ES-I3 (cell line): ENCODE measurements around the gene PAX7.

ENCODE experiments used
- H3K36me3 ChIP-seq: 2 replicates; pipeline ENCODE4 v1.6.1; 2013; ENCODE audit warnings: mild to moderate bottlenecking, low read length, control low read depth, moderate library complexity; ENCODE audit not compliant: insufficient read depth
- H3K4me1 ChIP-seq: 2 replicates; pipeline ENCODE4 v1.6.1; 2013; ENCODE audit warnings: mild to moderate bottlenecking, control low read depth, low read length; ENCODE audit not compliant: insufficient read depth
- H3K9ac ChIP-seq: 2 replicates; pipeline ENCODE4 v1.6.1; 2013; ENCODE audit warnings: low read depth, mild to moderate bottlenecking, low read length, moderate library complexity
- H3K9me3 ChIP-seq: 2 replicates; pipeline ENCODE4 v1.6.1; 2013; ENCODE audit warnings: mild to moderate bottlenecking, low read length, moderate library complexity; ENCODE audit not compliant: control insufficient read depth, insufficient read depth

The PAX7 gene

GRCh38 chr1:18652791-18653190, 22.1 kb downstream of the PAX7 start:
- Histone ChIP-seq H3K9ac (no peak overlapping the region), H3K4me1 (peaks cover 47% of the 10 kb centered on the region), H3K9me3 (no peaks in the 10 kb centered on the region), H3K36me3 (no peaks in the 10 kb centered on the region)

GRCh38 chr1:18653367-18653766, 22.7 kb downstream of the PAX7 start:
- Histone ChIP-seq H3K4me1 (peaks cover 48% of the 10 kb centered on the region), H3K9ac (no peak overlapping the region), H3K9me3 (no peaks in the 10 kb centered on the region), H3K36me3 (no peaks in the 10 kb centered on the region)

- Histone ChIP-seq H3K4me1 (peaks cover 48% of the 10 kb centered on the region), H3K9me3 (no peaks in the 10 kb centered on the region), H3K9ac (no peak overlapping the region), H3K36me3 (no peaks in the 10 kb centered on the region)
Observed at GRCh38 chr1:18653916-18654315, 23.3 kb downstream of the PAX7 start.

DNA sequence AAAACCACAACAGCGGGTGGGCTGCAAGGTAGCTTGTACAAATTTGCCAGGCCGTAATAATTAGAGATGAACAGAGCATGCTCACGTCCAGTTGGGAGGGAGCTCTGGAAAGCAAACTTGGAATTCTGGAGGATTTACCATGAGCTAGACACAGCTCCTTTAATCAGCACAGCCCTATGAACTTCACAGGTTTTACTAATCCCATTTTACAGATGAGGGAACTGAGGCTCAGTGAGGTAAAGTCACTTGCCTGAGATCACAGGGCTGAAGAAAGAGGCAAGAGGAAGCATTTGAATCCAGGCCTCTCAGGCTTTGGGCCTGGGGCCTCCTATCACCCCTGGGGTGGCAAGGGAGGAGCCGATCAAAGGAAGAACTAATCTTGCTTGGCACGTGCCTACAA, 24.0 kb downstream of the PAX7 start:
- peaks cover 48% of the 10 kb centered on the region for H3K4me1 ChIP-seq
- no peaks in the 10 kb centered on the region for H3K9me3 ChIP-seq
- no peaks in the 10 kb centered on the region for H3K36me3 ChIP-seq
- H3K9ac ChIP-seq: no peak overlapping the region

- H3K9me3 ChIP-seq: no peaks in the 10 kb centered on the region
- H3K4me1 ChIP-seq: peaks cover 28% of the 10 kb centered on the region
- no peaks in the 10 kb centered on the region for H3K36me3 ChIP-seq
- no peak overlapping the region for H3K9ac ChIP-seq
Observed at GRCh38 chr1:18657506-18658201, 27.0 kb downstream of the PAX7 start.

DNA sequence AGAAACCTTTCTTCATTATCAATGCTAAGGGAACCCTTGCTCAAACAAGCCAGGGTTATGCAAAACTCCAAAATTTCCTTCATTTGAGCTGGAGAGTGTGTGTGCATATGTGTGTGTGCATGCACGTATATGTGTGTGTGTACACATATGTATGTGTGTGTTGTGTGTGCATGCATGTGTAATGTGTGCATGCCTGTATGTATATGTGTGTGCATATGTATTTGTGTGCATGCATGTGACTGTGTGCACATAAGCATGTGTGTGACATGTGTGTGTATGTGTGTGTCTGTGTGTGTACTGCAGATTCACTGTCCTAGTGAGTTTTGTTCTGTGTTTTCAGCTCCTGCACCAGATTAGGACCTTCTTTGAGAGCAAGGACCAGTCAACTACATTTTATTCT, 28.2 kb downstream of the PAX7 start:
- H3K9ac ChIP-seq: no peak overlapping the region
- H3K36me3 ChIP-seq: no peaks in the 10 kb centered on the region
- H3K4me1 ChIP-seq: peaks cover 16% of the 10 kb centered on the region
- no peaks in the 10 kb centered on the region for H3K9me3 ChIP-seq

GRCh38 chr1:18661404-18662285, 31.0 kb downstream of the PAX7 start:
- H3K9ac ChIP-seq: no peak overlapping the region
- H3K36me3 ChIP-seq: no peaks in the 10 kb centered on the region
- no peaks in the 10 kb centered on the region for H3K9me3 ChIP-seq
- H3K4me1 ChIP-seq: peaks cover 10% of the 10 kb centered on the region

DNA sequence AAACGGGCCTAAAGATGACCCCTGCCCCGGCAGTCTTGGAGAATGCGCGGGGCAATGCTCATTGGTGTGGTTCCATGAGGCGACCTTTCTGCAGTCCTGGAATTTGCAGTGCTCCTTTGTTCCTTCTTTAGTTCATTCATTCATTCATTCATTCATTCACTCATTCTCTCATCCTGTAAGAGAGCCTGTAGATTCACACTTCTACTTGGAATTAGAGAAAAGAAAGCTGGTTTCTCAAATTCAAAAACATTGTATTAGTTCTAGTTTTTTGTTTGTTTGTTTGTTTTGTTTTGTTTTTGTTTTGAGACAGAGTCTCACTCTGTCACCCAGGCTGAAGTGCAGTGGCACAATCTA, 31.6 kb downstream of the PAX7 start:
- Histone ChIP-seq H3K4me1 (peaks cover 10% of the 10 kb centered on the region), H3K36me3 (no peaks in the 10 kb centered on the region), H3K9ac (no peak overlapping the region), H3K9me3 (no peaks in the 10 kb centered on the region)

DNA sequence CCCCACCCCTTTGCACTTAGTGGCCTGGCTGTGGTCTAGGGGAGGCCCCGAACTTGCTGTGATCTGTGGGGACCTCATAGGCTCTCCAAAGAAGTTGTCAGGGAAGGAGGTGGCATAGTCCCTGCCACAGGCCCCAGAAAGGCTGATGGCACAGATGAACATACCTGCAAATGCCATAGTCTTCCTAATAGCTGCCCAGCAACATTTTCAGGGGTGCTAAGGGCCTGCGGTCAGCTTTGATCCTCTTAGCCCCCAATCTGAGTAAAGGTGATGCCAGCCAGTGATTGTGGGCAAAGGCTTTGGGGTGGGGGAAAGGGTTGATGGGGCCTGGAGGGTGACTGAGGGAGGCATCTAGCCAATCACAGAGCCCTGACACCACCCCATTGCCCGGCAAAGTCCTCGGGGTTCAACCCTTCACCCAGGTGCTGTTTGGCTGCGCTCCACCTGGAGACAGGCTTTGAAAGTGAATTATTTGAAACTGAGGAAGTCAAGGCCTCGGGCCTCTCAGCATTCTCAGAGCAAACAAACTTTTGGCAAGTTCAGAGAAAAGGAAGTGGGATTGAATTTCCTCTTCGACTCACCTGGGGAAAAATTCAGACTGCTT, 35.8 kb downstream of the PAX7 start:
- Histone ChIP-seq H3K9ac (no peak overlapping the region), H3K4me1 (no peaks in the 10 kb centered on the region; the same call in 1 of the 2 replicates), H3K9me3 (no peaks in the 10 kb centered on the region), H3K36me3 (no peaks in the 10 kb centered on the region)

GRCh38 chr1:18667333-18667732, 36.7 kb downstream of the PAX7 start:
- H3K9me3 ChIP-seq: no peaks in the 10 kb centered on the region
- no peak overlapping the region for H3K9ac ChIP-seq
- H3K36me3 ChIP-seq: no peaks in the 10 kb centered on the region
- H3K4me1 ChIP-seq: no peaks in the 10 kb centered on the region; the same call in 1 of the 2 replicates

DNA sequence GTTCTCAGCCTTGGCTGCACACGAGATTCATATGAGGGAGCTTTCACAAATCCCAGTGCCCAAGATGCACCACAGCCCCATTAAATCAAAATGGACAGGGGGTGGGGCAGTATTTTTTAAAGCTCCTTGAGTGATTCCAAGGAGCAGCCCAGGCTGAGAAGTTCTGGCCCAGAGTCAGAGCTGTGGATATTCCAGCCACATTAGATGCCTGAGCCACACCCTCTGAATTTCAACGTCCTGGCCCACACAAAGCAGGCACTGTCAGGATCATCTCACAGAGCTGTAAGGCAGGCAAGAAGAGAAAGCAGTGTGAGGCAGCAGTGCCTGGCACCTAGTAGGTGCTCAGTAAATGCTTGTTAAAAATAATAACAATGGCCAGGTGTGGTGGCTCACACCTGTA, 37.4 kb downstream of the PAX7 start:
- Histone ChIP-seq H3K9me3 (no peaks in the 10 kb centered on the region), H3K36me3 (no peaks in the 10 kb centered on the region), H3K4me1 (no peaks in the 10 kb centered on the region; the same call in 1 of the 2 replicates), H3K9ac (no peak overlapping the region)

GRCh38 chr1:18668750-18669404, 38.2 kb downstream of the PAX7 start:
- Histone ChIP-seq H3K9ac (no peak overlapping the region), H3K9me3 (no peaks in the 10 kb centered on the region), H3K36me3 (no peaks in the 10 kb centered on the region), H3K4me1 (no peaks in the 10 kb centered on the region; the same call in 1 of the 2 replicates)

- no peaks in the 10 kb centered on the region; the same call in 1 of the 2 replicates for H3K4me1 ChIP-seq
- no peaks in the 10 kb centered on the region for H3K36me3 ChIP-seq
- H3K9me3 ChIP-seq: no peaks in the 10 kb centered on the region
- no peak overlapping the region for H3K9ac ChIP-seq
Observed at GRCh38 chr1:18670121-18670867, 39.6 kb downstream of the PAX7 start.

- Histone ChIP-seq H3K9ac (no peak overlapping the region), H3K4me1 (peaks cover 4% of the 10 kb centered on the region), H3K9me3 (no peaks in the 10 kb centered on the region), H3K36me3 (no peaks in the 10 kb centered on the region)
Observed at GRCh38 chr1:18670868-18671225, 40.2 kb downstream of the PAX7 start.
